HEK293 (cell line): ENCODE measurements around the gene ANO2.

ENCODE experiments used
- BCL11A ChIP-seq: fragments of 450-650 bp; formaldehyde crosslinking; IDR thresholded peaks from 2 replicates; pipeline ENCODE4 v1.5.1; 2016; ENCODE audit warnings: low read depth, missing biosample characterization, missing genetic modification characterization
- CTCF ChIP-seq: fragments of 450-650 bp; formaldehyde crosslinking; IDR thresholded peaks from 2 replicates; pipeline ENCODE4 v1.5.1; 2016; ENCODE audit warnings: missing biosample characterization, missing genetic modification characterization
- GLI4 ChIP-seq: fragments of 450-650 bp; formaldehyde crosslinking; IDR thresholded peaks from 2 replicates; pipeline ENCODE4 v1.5.1; 2016; ENCODE audit warnings: missing biosample characterization, missing genetic modification characterization
- KLF17 ChIP-seq: fragments of 450-650 bp; formaldehyde crosslinking; IDR thresholded peaks from 2 replicates; pipeline ENCODE4 v1.5.1; 2016; ENCODE audit warnings: missing biosample characterization, missing genetic modification characterization
- SP2 ChIP-seq: fragments of 450-650 bp; formaldehyde crosslinking; IDR thresholded peaks from 2 replicates; pipeline ENCODE4 v1.5.1; 2016; ENCODE audit warnings: missing biosample characterization, missing genetic modification characterization
- ZNF324 ChIP-seq: fragments of 450-650 bp; formaldehyde crosslinking; IDR thresholded peaks from 2 replicates; pipeline ENCODE4 v1.5.1; 2016; ENCODE audit warnings: missing biosample characterization, missing genetic modification characterization
- ZNF416 ChIP-seq: fragments of 450-650 bp; formaldehyde crosslinking; IDR thresholded peaks from 2 replicates; pipeline ENCODE4 v1.5.1; 2016; ENCODE audit warnings: missing biosample characterization, missing genetic modification characterization

GRCh38 chr12:5537771-5538170, 407.3 kb downstream of the ANO2 start:
- TF ChIP-seq ZNF416 (tag by site-specific recombination) (no peak), CTCF (no peak), ZNF324 (tag by site-specific recombination) (no peak), SP2 (tag by site-specific recombination) (no peak), BCL11A (no peak), GLI4 (no peak), KLF17 (tag by site-specific recombination) (no peak)
